Karpas-422 (cell line): ENCODE data around the gene R3HDM4. TPM values are rescaled to one million over a fixed set of nuclear protein-coding genes. Genes with fewer than 3 reads are reported as not detected.

Experiments used
- DNase-seq: peaks from one replicate; pipeline ENCODE4 v3.0.0-alpha.2; 2015
- H2AFZ ChIP-seq: fragments of 200-600 bp; sonication (generic); 2 replicates; pipeline ENCODE4 v1.6.1; 2014; ENCODE audit warnings: antibody characterized with exemption, low read length, mixed read lengths
- H3K27ac ChIP-seq: fragments of 200-600 bp; sonication (generic); 2 replicates; pipeline ENCODE4 v1.5.1; 2014; ENCODE audit warnings: mild to moderate bottlenecking, low read length, moderate library complexity
- H3K27me3 ChIP-seq: fragments of 200-600 bp; sonication (generic); 2 replicates; pipeline ENCODE4 v1.6.1; 2014; ENCODE audit warnings: low read length, mixed read lengths
- H3K36me3 ChIP-seq: fragments of 200-600 bp; sonication (generic); 2 replicates; pipeline ENCODE4 v1.6.1; 2014; ENCODE audit warnings: low read length, mixed read lengths; ENCODE audit not compliant: insufficient read depth
- H3K4me1 ChIP-seq: fragments of 200-600 bp; sonication (generic); 2 replicates; pipeline ENCODE4 v1.6.1; 2014; ENCODE audit warnings: mild to moderate bottlenecking, low read length, mixed read lengths
- H3K4me2 ChIP-seq: fragments of 200-600 bp; sonication (generic); 2 replicates; pipeline ENCODE4 v1.6.1; 2014; ENCODE audit warnings: low read length, low read depth, mild to moderate bottlenecking; ENCODE audit not compliant: poor library complexity, severe bottlenecking
- H3K4me3 ChIP-seq: fragments of 200-600 bp; sonication (generic); 2 replicates; pipeline ENCODE4 v1.5.1; 2014; ENCODE audit warnings: mild to moderate bottlenecking, antibody characterized with exemption, low read length, mixed read lengths
- H3K79me2 ChIP-seq: fragments of 200-600 bp; sonication (generic); 2 replicates; pipeline ENCODE4 v1.6.1; 2014; ENCODE audit warnings: mild to moderate bottlenecking, low read length, mixed read lengths
- H3K9ac ChIP-seq: fragments of 200-600 bp; sonication (generic); 2 replicates; pipeline ENCODE4 v1.6.0; 2014; ENCODE audit warnings: low read length
- H3K9me2 ChIP-seq: fragments of 200-600 bp; sonication (generic), shearing (Covaris generic); replicated peaks from 2 replicates; pipeline ENCODE4 v1.6.0; 2014; ENCODE audit warnings: mild to moderate bottlenecking, low read length, moderate library complexity; ENCODE audit not compliant: insufficient read depth
- H3K9me3 ChIP-seq: fragments of 300-700, 200-600 bp; sonication (generic); 2 replicates; pipeline ENCODE4 v1.6.1; 2014; ENCODE audit warnings: low read length, mixed read lengths
- H4K20me1 ChIP-seq: fragments of 200-600 bp; sonication (generic); 2 replicates; pipeline ENCODE4 v1.6.1; 2014; ENCODE audit warnings: mild to moderate bottlenecking, antibody characterized with exemption, low read length, low read depth; ENCODE audit not compliant: insufficient read depth
- total RNA-seq: library from RNA; depleted of rRNA; stranded (reverse); fragments of >200 nt; shearing (Covaris generic); gene quantifications from 2 replicates; pipeline ENCODE4 v1.2.3, GENCODE V29; 2014; ENCODE audit warnings: low replicate concordance

R3HDM4 gene
- total RNA-seq, 1 experiment from 2014 or later = 41.9 TPM

- peaks cover 14% of the 10 kb centered on the region for H3K79me2 ChIP-seq
- H3K4me2 ChIP-seq = no peak overlapping the region
- H3K9ac ChIP-seq = no peak overlapping the region
- H3K4me3 ChIP-seq = no peak overlapping the region
- peaks cover 17% of the 10 kb centered on the region; the same call in 1 of the 2 replicates for H4K20me1 ChIP-seq
- H3K9me2 ChIP-seq = no peaks in the 10 kb centered on the region
- H3K27ac ChIP-seq = no peak overlapping the region
- peaks cover 17% of the 10 kb centered on the region for H3K4me1 ChIP-seq
- no peak for DNase-seq
- H3K9me3 ChIP-seq = no peaks in the 10 kb centered on the region
- H3K36me3 ChIP-seq = no peaks in the 10 kb centered on the region
- H2AFZ ChIP-seq = no peak overlapping the region
- H3K27me3 ChIP-seq = no peaks in the 10 kb centered on the region
Measured at GRCh38 chr19:903266-903797, 9.7 kb downstream of the R3HDM4 start.

- Histone ChIP-seq H3K79me2 (peaks cover 9% of the 10 kb centered on the region; the same call in 1 of the 2 replicates), H3K4me3 (no peak overlapping the region), H3K4me2 (no peak overlapping the region), H3K9me3 (no peaks in the 10 kb centered on the region), H3K9ac (no peak overlapping the region), H3K36me3 (no peaks in the 10 kb centered on the region), H4K20me1 (peaks cover 17% of the 10 kb centered on the region; the same call in 1 of the 2 replicates), H2AFZ (no peak overlapping the region), H3K27ac (no peak overlapping the region), H3K9me2 (no peaks in the 10 kb centered on the region), H3K27me3 (no peaks in the 10 kb centered on the region), H3K4me1 (peaks cover 17% of the 10 kb centered on the region)
- no peak for DNase-seq
Measured at GRCh38 chr19:902446-903226, 10.4 kb downstream of the R3HDM4 start.

GRCh38 chr19:902093-902370 is 11.0 kb downstream of the R3HDM4 start:
- H4K20me1 ChIP-seq = peaks cover 17% of the 10 kb centered on the region; the same call in 1 of the 2 replicates
- DNase-seq = no peak
- no peaks in the 10 kb centered on the region for H3K27me3 ChIP-seq
- H3K4me3 ChIP-seq = no peak overlapping the region
- H3K79me2 ChIP-seq = 0 out of 2 replicates have a peak, but pooled peaks cover 3% of the 10 kb centered on the region
- no peak overlapping the region for H2AFZ ChIP-seq
- H3K4me2 ChIP-seq = no peak overlapping the region
- H3K27ac ChIP-seq = no peak overlapping the region
- no peak overlapping the region for H3K9ac ChIP-seq
- peaks cover 17% of the 10 kb centered on the region for H3K4me1 ChIP-seq
- no peaks in the 10 kb centered on the region for H3K36me3 ChIP-seq
- no peaks in the 10 kb centered on the region for H3K9me3 ChIP-seq
- no peaks in the 10 kb centered on the region for H3K9me2 ChIP-seq

- Histone ChIP-seq H3K36me3 (no peaks in the 10 kb centered on the region), H3K9me2 (no peaks in the 10 kb centered on the region), H3K9me3 (no peaks in the 10 kb centered on the region), H3K4me2 (no peak overlapping the region), H3K4me1 (peaks cover 17% of the 10 kb centered on the region), H3K27ac (no peak overlapping the region), H3K79me2 (0 out of 2 replicates have a peak, but pooled peaks cover 2% of the 10 kb centered on the region), H3K9ac (no peak overlapping the region), H2AFZ (no peak overlapping the region), H4K20me1 (peaks cover 17% of the 10 kb centered on the region; the same call in 1 of the 2 replicates), H3K4me3 (no peak overlapping the region), H3K27me3 (no peaks in the 10 kb centered on the region)
- no peak for DNase-seq
Measured at GRCh38 chr19:901216-902092, 11.6 kb downstream of the R3HDM4 start.

GRCh38 chr19:900302-901111 is 12.5 kb downstream of the R3HDM4 start:
- Histone ChIP-seq H3K9me3 (no peaks in the 10 kb centered on the region), H3K4me3 (no peak overlapping the region), H3K27ac (no peak overlapping the region), H4K20me1 (peaks cover 17% of the 10 kb centered on the region; the same call in 1 of the 2 replicates), H2AFZ (no peak overlapping the region), H3K27me3 (no peaks in the 10 kb centered on the region), H3K36me3 (no peaks in the 10 kb centered on the region), H3K9ac (no peak overlapping the region), H3K79me2 (no peaks in the 10 kb centered on the region), H3K4me1 (peaks cover 17% of the 10 kb centered on the region), H3K4me2 (no peak overlapping the region), H3K9me2 (no peaks in the 10 kb centered on the region)
- DNase-seq = peak; percentile 82

- Histone ChIP-seq H3K4me3 (no peak overlapping the region), H3K27ac (no peak overlapping the region), H3K9me2 (no peaks in the 10 kb centered on the region), H3K4me1 (peaks cover 17% of the 10 kb centered on the region), H3K9me3 (no peaks in the 10 kb centered on the region), H3K4me2 (no peak overlapping the region), H3K79me2 (no peaks in the 10 kb centered on the region), H3K9ac (no peak overlapping the region), H2AFZ (no peak overlapping the region), H3K27me3 (no peaks in the 10 kb centered on the region), H4K20me1 (peaks cover 17% of the 10 kb centered on the region; the same call in 1 of the 2 replicates), H3K36me3 (no peaks in the 10 kb centered on the region)
- DNase-seq = no peak
Measured at GRCh38 chr19:900043-900301, 13.0 kb downstream of the R3HDM4 start.

GRCh38 chr19:899336-900042 is 13.5 kb downstream of the R3HDM4 start:
- no peak for DNase-seq
- no peak overlapping the region for H3K27ac ChIP-seq
- no peak overlapping the region for H3K4me3 ChIP-seq
- H3K27me3 ChIP-seq = no peaks in the 10 kb centered on the region
- H3K9me2 ChIP-seq = no peaks in the 10 kb centered on the region
- H3K36me3 ChIP-seq = no peaks in the 10 kb centered on the region
- H3K9ac ChIP-seq = no peak overlapping the region
- peaks cover 17% of the 10 kb centered on the region; the same call in 1 of the 2 replicates for H4K20me1 ChIP-seq
- no peak overlapping the region for H2AFZ ChIP-seq
- H3K9me3 ChIP-seq = no peaks in the 10 kb centered on the region
- H3K4me1 ChIP-seq = peaks cover 17% of the 10 kb centered on the region
- peak overlapping the region; percentile 20 for H3K4me2 ChIP-seq
- no peaks in the 10 kb centered on the region for H3K79me2 ChIP-seq
